HG02840 (cell line): Measurements from ENCODE around the gene ADGRD2.

Experiments used
- ATAC-seq: cut with Tn5 transposase; IDR thresholded peaks from one replicate; pipeline ENCODE4 v1.9.1; 2021; ENCODE audit warnings: mild to moderate bottlenecking, moderate library complexity, moderate number of reproducible peaks; ENCODE audit not compliant: unreplicated experiment, low FRiP score

Gene ADGRD2

GRCh38 chr9:124526174-124526573 is 75.9 kb downstream of the ADGRD2 start:
- ATAC-seq: no peak

- ATAC-seq: no peak
Measured at GRCh38 chr9:124527781-124528180, 77.5 kb downstream of the ADGRD2 start.
